Sigmoid colon (tissue), 4 donors: ENCODE measurements around the gene MCC.

Source experiments
- EP300 ChIP-seq, 4 donors: sonication (generic); formaldehyde crosslinking; IDR thresholded peaks; one replicate each; pipeline ENCODE4 v1.6.1; 2017; ENCODE audit warnings: antibody characterized with exemption in 4 of 4
- POLR2A ChIP-seq, 2 donors: fragments of 450-650 bp; IDR thresholded peaks; one replicate each; pipeline ENCODE4 v1.6.1; 2016; ENCODE audit warnings: antibody characterized with exemption in 2 of 2, mild to moderate bottlenecking in 2 of 2, moderate library complexity in 2 of 2
- POLR2AphosphoS5 ChIP-seq, 4 donors: sonication (generic); formaldehyde crosslinking; IDR thresholded peaks; one replicate each; pipeline ENCODE4 v1.6.1; 2017; ENCODE audit warnings: antibody characterized with exemption in 4 of 4
- TF ChIP-seq, protein P1 (sequence below), 4 experiments: fragments of 450-650 bp in 3 of 4; fragments of 200-600 bp in 1 of 4; IDR thresholded peaks; one replicate each; pipeline ENCODE4 v1.5.1; 2016 to 2019; ENCODE audit warnings: antibody characterized with exemption in 4 of 4, mild to moderate bottlenecking in 3 of 4, moderate library complexity in 2 of 4

DNA sequence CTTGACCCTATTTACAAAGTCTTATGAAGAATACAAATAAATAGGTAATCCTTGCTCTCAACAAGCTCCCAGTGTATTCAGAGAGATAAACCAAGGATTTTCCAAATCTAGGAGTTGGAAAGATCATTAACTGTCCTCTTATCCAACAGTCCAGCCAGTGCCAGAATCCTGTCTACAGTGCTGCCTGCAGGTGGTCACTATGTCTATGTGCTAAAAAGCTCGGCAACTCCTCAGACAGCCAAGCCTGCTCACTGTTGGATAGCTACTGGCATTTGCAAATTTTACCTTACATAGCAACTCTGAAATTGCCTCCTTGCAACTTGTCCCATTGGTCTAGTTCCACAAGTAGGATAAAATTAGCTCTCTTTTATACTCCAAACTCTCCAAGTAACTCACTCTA is 324.2 kb downstream of the MCC start:
- TF ChIP-seq POLR2A (IDR thresholded peaks at IDR 0.05) = no peak
- TF ChIP-seq, protein P1, sequence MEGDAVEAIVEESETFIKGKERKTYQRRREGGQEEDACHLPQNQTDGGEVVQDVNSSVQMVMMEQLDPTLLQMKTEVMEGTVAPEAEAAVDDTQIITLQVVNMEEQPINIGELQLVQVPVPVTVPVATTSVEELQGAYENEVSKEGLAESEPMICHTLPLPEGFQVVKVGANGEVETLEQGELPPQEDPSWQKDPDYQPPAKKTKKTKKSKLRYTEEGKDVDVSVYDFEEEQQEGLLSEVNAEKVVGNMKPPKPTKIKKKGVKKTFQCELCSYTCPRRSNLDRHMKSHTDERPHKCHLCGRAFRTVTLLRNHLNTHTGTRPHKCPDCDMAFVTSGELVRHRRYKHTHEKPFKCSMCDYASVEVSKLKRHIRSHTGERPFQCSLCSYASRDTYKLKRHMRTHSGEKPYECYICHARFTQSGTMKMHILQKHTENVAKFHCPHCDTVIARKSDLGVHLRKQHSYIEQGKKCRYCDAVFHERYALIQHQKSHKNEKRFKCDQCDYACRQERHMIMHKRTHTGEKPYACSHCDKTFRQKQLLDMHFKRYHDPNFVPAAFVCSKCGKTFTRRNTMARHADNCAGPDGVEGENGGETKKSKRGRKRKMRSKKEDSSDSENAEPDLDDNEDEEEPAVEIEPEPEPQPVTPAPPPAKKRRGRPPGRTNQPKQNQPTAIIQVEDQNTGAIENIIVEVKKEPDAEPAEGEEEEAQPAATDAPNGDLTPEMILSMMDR (IDR thresholded peaks at IDR 0.05) = no peak
- no peak for TF ChIP-seq EP300 (IDR thresholded peaks at IDR 0.05)
- no peak for TF ChIP-seq POLR2AphosphoS5 (IDR thresholded peaks at IDR 0.05)
